Measurements from ENCODE around the gene CD99. TPM values are rescaled to one million over a fixed set of nuclear protein-coding genes. Genes with fewer than 3 reads are reported as not detected.

Gene CD99
- total RNA-seq, 2 donors from 2014 or later: 490 to 527 TPM

DNA sequence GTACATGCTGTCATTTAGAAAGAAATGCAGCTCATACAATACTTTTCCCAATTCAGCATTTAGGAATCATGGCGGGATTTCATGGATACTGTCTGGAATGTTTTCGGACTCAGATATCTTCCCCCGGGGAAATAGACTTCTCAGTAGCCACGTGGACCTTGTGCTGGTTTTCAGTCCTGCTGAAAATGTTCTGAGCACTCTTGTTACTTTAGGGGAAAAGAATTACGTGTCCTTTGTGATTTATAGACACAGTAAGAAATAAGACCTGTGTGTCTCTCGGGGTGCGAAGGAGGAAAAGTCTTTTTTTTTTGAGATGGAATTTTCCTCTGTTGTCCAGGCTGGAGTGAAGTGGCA, 3.8 kb downstream of the CD99 start:
- no peak overlapping the region for H3K27ac ChIP-seq
- TF ChIP-seq CTCF (IDR thresholded peaks at IDR 0.05): no peak
- ATAC-seq (ENCODE audit: insufficient number of reproducible peaks, low FRiP score, low read depth) (no peak), DNase-seq (ENCODE audit: low spot score) (no peak)
- no peak overlapping the region for H3K4me3 ChIP-seq
- H3K27me3 ChIP-seq (replicated peaks; ENCODE audit: insufficient read depth): no peaks in the 10 kb centered on the region
- H3K9me3 ChIP-seq: no peaks in the 10 kb centered on the region
- H3K4me1 ChIP-seq (ENCODE audit: control insufficient read depth in 1 of 2, low read depth in 2 of 2): peaks cover 37 to 66% of the 10 kb centered on the region in 2 donors
- H3K36me3 ChIP-seq: peaks cover 3% of the 10 kb centered on the region

GRCh38 chrX:2696698-2697215, 5.7 kb downstream of the CD99 start:
- DNase-seq (ENCODE audit: low spot score) (no peak), ATAC-seq (ENCODE audit: insufficient number of reproducible peaks, low FRiP score, low read depth) (peak; percentile 44)
- TF ChIP-seq CTCF (IDR thresholded peaks at IDR 0.05): no peak
- Histone ChIP-seq H3K27me3 (replicated peaks; ENCODE audit: insufficient read depth) (no peaks in the 10 kb centered on the region), H3K9me3 (no peaks in the 10 kb centered on the region), H3K27ac (peak overlapping the region in 1 of 2 donors; percentile 4), H3K4me1 (ENCODE audit: control insufficient read depth in 1 of 2, low read depth in 2 of 2) (peaks cover 37 to 70% of the 10 kb centered on the region in 2 donors), H3K4me3 (peak overlapping the region; percentile 29), H3K36me3 (peaks cover 6% of the 10 kb centered on the region)

DNA sequence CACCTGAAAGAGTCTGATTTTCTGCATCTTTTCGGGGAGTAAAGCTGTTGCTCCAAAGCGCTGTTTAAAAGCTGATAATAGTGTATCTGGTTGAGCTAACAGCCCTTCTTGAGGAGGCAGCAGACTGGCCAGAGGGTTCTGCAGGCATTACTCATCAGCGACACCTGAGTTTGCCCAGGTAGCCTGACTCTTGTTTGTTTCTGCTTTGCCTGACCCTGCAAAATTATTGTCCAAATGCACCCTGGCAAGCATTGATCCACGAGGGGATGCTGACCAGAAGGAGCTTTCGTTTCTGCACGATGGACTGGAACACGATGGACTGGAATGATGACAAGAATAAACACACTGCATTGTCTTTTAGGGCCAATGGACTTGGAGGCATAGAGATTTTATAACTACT, 6.2 kb downstream of the CD99 start:
- Histone ChIP-seq H3K4me1 (ENCODE audit: control insufficient read depth in 1 of 2, low read depth in 2 of 2) (peaks cover 42 to 75% of the 10 kb centered on the region in 2 donors), H3K4me3 (peak overlapping the region; percentile 29), H3K36me3 (peaks cover 6% of the 10 kb centered on the region), H3K27ac (peak overlapping the region in 1 of 2 donors; percentile 4), H3K9me3 (no peaks in the 10 kb centered on the region), H3K27me3 (replicated peaks; ENCODE audit: insufficient read depth) (no peaks in the 10 kb centered on the region)
- no peak for ATAC-seq (ENCODE audit: insufficient number of reproducible peaks, low FRiP score, low read depth)
- TF ChIP-seq CTCF (IDR thresholded peaks at IDR 0.05): no peak
- DNase-seq (ENCODE audit: low spot score): no peak

DNA sequence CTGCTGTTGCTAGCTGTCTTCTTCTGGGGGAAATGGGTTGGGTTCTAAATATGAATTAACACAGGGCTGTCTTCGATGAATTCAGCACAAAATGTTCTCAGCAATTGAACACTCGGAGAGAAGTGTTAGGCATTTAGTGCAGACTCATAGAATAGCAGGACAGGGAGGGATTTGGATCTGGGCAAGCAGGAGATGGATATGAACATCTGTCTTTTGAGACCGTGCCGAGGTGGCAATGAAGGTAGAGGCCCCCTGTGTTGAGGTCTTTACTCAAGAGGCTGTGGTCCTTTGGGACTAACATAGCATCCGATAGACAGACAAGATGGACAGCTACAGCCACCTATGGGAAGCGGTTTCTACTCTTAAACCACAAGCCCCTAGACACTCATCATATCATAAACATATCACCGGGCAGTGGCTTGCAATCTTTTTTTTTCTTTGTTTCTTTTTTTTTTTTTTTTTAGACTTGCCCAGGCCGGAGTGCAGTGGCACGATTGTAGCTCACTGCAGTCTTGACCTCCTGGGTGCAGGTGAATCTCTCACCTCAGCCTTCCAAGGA, 6.7 kb downstream of the CD99 start:
- no peak for ATAC-seq (ENCODE audit: insufficient number of reproducible peaks, low FRiP score, low read depth)
- TF ChIP-seq CTCF (IDR thresholded peaks at IDR 0.05): no peak
- H3K9me3 ChIP-seq: no peaks in the 10 kb centered on the region
- peak overlapping the region; percentile 29 for H3K4me3 ChIP-seq
- peak overlapping the region in 1 of 2 donors; percentile 4 for H3K27ac ChIP-seq
- peaks cover 6% of the 10 kb centered on the region for H3K36me3 ChIP-seq
- H3K27me3 ChIP-seq (replicated peaks; ENCODE audit: insufficient read depth): no peaks in the 10 kb centered on the region
- peaks cover 47 to 76% of the 10 kb centered on the region in 2 donors for H3K4me1 ChIP-seq (ENCODE audit: control insufficient read depth in 1 of 2, low read depth in 2 of 2)
- DNase-seq (ENCODE audit: low spot score): no peak

GRCh38 chrX:2698604-2699003, 7.5 kb downstream of the CD99 start:
- TF ChIP-seq CTCF (IDR thresholded peaks at IDR 0.05): no peak
- H3K27ac ChIP-seq: no peak overlapping the region
- peaks cover 6% of the 10 kb centered on the region for H3K36me3 ChIP-seq
- no peak for DNase-seq (ENCODE audit: low spot score)
- H3K27me3 ChIP-seq (replicated peaks; ENCODE audit: insufficient read depth): no peaks in the 10 kb centered on the region
- no peak for ATAC-seq (ENCODE audit: insufficient number of reproducible peaks, low FRiP score, low read depth)
- peaks cover 50 to 76% of the 10 kb centered on the region in 2 donors for H3K4me1 ChIP-seq (ENCODE audit: control insufficient read depth in 1 of 2, low read depth in 2 of 2)
- no peaks in the 10 kb centered on the region for H3K9me3 ChIP-seq
- H3K4me3 ChIP-seq: no peak overlapping the region
